Thyroid gland (tissue), 4 donors: Measurements from ENCODE around the gene IFITM1.

Source experiments
- CTCF ChIP-seq, 6 experiments: fragments of 200-600 bp in 3 of 6; fragments of 450-650 bp in 3 of 6; sonication (generic) in 3 of 6; IDR thresholded peaks; one replicate each; pipeline ENCODE4 v1.5.1; 2016 to 2019; ENCODE audit warnings: antibody characterized with exemption in 6 of 6, mild to moderate bottlenecking in 2 of 6, inconsistent platforms in 1 of 6, moderate library complexity in 1 of 6
- POLR2A ChIP-seq, 2 donors: fragments of 450-650 bp; IDR thresholded peaks; one replicate each; pipeline ENCODE4 v1.6.1; 2017; ENCODE audit warnings: antibody characterized with exemption in 2 of 2, mild to moderate bottlenecking in 2 of 2, moderate library complexity in 1 of 2

GRCh38 chr11:326592-326841, 12.7 kb downstream of the IFITM1 start:
- TF ChIP-seq CTCF (IDR thresholded peaks at IDR 0.05) (no peak), POLR2A (IDR thresholded peaks at IDR 0.05) (no peak)
